ENCODE data around the gene MED26. TPM values are rescaled to one million over a fixed set of nuclear protein-coding genes. Genes with fewer than 3 reads are reported as not detected.

MED26 gene
- total and polyA plus RNA-seq, 9 of the 15 experiments (the other 6 are each of a cell fraction or from before 2014, with no cell fraction given), result 0.71 to 15.1 (median 6.2) TPM

DNA sequence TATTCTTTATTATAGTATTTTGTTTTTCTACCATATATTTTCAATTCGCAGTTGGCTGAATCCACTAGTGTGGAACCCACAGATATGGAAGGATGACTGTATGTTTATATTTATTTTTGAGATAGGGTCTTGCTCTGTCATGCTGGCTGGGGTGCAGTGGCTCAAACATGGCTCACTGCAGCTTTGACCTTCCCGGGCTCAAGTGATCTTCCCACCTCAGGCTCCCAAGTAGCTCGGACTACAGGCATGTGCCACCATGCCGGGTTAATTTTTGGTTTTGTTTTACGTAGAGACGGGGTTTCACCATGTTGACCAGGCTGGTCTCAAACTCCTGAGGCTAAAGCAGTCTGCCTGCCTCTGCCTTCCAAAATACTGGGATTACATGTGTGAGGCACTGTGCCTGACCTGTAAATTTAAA is 65.4 kb downstream of the MED26 start (continued):
- TF ChIP-seq, protein P1, sequence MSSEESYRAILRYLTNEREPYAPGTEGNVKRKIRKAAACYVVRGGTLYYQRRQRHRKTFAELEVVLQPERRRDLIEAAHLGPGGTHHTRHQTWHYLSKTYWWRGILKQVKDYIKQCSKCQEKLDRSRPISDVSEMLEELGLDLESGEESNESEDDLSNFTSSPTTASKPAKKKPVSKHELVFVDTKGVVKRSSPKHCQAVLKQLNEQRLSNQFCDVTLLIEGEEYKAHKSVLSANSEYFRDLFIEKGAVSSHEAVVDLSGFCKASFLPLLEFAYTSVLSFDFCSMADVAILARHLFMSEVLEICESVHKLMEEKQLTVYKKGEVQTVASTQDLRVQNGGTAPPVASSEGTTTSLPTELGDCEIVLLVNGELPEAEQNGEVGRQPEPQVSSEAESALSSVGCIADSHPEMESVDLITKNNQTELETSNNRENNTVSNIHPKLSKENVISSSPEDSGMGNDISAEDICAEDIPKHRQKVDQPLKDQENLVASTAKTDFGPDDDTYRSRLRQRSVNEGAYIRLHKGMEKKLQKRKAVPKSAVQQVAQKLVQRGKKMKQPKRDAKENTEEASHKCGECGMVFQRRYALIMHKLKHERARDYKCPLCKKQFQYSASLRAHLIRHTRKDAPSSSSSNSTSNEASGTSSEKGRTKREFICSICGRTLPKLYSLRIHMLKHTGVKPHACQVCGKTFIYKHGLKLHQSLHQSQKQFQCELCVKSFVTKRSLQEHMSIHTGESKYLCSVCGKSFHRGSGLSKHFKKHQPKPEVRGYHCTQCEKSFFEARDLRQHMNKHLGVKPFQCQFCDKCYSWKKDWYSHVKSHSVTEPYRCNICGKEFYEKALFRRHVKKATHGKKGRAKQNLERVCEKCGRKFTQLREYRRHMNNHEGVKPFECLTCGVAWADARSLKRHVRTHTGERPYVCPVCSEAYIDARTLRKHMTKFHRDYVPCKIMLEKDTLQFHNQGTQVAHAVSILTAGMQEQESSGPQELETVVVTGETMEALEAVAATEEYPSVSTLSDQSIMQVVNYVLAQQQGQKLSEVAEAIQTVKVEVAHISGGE (CRISPR knock-in tag; IDR thresholded peaks at IDR 0.05), result peak in 1 of 3 experiments; percentile 44; a peak in 1 of 6 replicates
- TF ChIP-seq NFRKB (IDR thresholded peaks at IDR 0.05; ENCODE audit: low read depth), result peak; percentile 40; the same call in 1 of the 2 replicates
- TF ChIP-seq SMARCE1 (IDR thresholded peaks at IDR 0.05), result peak; percentile 56; the same call in 1 of the 2 replicates
- peak; percentile 34; the same call in 1 of the 2 replicates for TF ChIP-seq CBFA2T2 (conservative IDR thresholded peaks at IDR 0.05)
- TF ChIP-seq CBFA2T3 (IDR thresholded peaks at IDR 0.05), result peak; percentile 66
- no peak for TF ChIP-seq SNRNP70 (optimal IDR thresholded peaks at IDR 0.05; ENCODE audit: low read depth, low read length)
- 0 out of 2 replicates have a peak, but pooled peaks have one; percentile 36 for TF ChIP-seq ESRRA (IDR thresholded peaks at IDR 0.05; ENCODE audit: borderline replicate concordance, low read depth)
- TF ChIP-seq HSF4 (CRISPR knock-in tag; IDR thresholded peaks at IDR 0.05; ENCODE audit: borderline replicate concordance), result no peak; the same call in 1 of the 2 replicates
- no peak for TF ChIP-seq CREBBP (IDR thresholded peaks at IDR 0.05; ENCODE audit: low read depth, low read length)

All from K562 (cell line).